GM12874 (cell line): ENCODE data around the gene LRRC2.

ENCODE experiments used
- CTCF ChIP-seq: IDR thresholded peaks from 2 replicates; pipeline ENCODE4 v1.5.1; 2011; ENCODE audit warnings: low read depth, mild to moderate bottlenecking, control low read depth, low read length, moderate library complexity; ENCODE audit not compliant: insufficient read depth

Gene LRRC2

GRCh38 chr3:46517016-46517783, 48.9 kb downstream of the LRRC2 start:
- TF ChIP-seq CTCF, result no peak

- TF ChIP-seq CTCF, result no peak
These were observed 49.6 kb downstream of the LRRC2 start for GRCh38 chr3:46516521-46516920.

GRCh38 chr3:46512191-46512749, 53.8 kb downstream of the LRRC2 start:
- no peak for TF ChIP-seq CTCF

- TF ChIP-seq CTCF, result no peak
These were observed 56.4 kb downstream of the LRRC2 start for GRCh38 chr3:46509661-46510187.

GRCh38 chr3:46508850-46509591, 57.1 kb downstream of the LRRC2 start:
- no peak for TF ChIP-seq CTCF

- TF ChIP-seq CTCF, result no peak
These were observed 59.6 kb downstream of the LRRC2 start for GRCh38 chr3:46506526-46506925.

- no peak for TF ChIP-seq CTCF
These were observed 60.1 kb downstream of the LRRC2 start for GRCh38 chr3:46505953-46506352.
